ENCODE results near the gene THOC6. TPM values are rescaled to one million over a fixed set of nuclear protein-coding genes. Genes with fewer than 3 reads are reported as not detected.

Gene THOC6
- polyA plus RNA-seq, 2 of the 4 experiments (the other 2 are of a cell fraction): 32.5 to 53.2 TPM

DNA sequence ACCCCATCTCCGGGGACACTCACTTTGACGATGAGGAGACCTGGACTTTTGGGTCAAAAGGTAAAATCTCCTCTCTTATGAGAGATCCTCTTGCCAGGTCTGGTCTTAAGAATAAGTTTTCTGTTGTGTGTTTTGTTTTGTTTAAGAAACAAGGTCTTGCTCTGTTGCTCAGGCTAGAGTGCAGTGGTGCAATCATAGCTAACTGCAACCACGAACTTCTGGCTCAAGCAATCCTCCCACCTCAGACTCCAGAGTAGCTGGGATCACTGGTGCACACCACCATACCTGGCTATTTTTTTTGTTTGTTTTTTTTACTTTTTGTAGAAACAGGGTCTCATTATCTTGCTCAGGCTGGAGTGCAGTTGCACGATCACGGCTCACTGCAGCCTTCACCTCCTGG, 26.7 kb downstream of the THOC6 start:
- FAIRE-seq: no peak
- Histone ChIP-seq H3K9me3 (no peaks in the 10 kb centered on the region), H3K4me1 (peaks cover 3% of the 10 kb centered on the region; the same call in 1 of the 3 replicates), H3K27ac (no peak overlapping the region), H3K4me2 (no peak overlapping the region), H3K4me3 (no peak overlapping the region)
- ATAC-seq: no peak
- ChIA-PET CTCF (interaction anchor here (0.5 to 6.2 kb wide), 8 partner anchors 8 to 81 kb away, joined by 3 to 104 read pairs (median 4); no protein-coding TSS in a partner anchor), POLR2A (interaction anchor here (1.2 kb wide), 1 partner anchor 8 kb away, joined by 3 read pairs; no protein-coding TSS in a partner anchor)
- no peak for TF ChIP-seq FOXS1 (CRISPR knock-in tag; IDR thresholded peaks at IDR 0.05)
- TF ChIP-seq MAFK (IDR thresholded peaks at IDR 0.05; ENCODE audit: partially characterized antibody): no peak
- no peak for TF ChIP-seq SREBF2 (IDR thresholded peaks at IDR 0.05)
- TF ChIP-seq ZC3H11A (IDR thresholded peaks at IDR 0.05): no peak
- no peak for TF ChIP-seq BHLHE40 (IDR thresholded peaks at IDR 0.05; ENCODE audit: low read depth, low read length)
- TF ChIP-seq POLR2A (IDR thresholded peaks at IDR 0.05; ENCODE audit: low read length): no peak
- TF ChIP-seq FOSL2 (IDR thresholded peaks at IDR 0.05): no peak
- no peak for TF ChIP-seq FOSL2 (CRISPR knock-in tag; IDR thresholded peaks at IDR 0.05)
- TF ChIP-seq HOXA7 (CRISPR knock-in tag; IDR thresholded peaks at IDR 0.05): no peak
- no peak for TF ChIP-seq EHMT2 (IDR thresholded peaks at IDR 0.05; ENCODE audit: low read depth)
- 84% methylated on average over 5 of the region's 5 CpGs for WGBS (ENCODE audit: missing lambda C conversion rate)
- DNase-seq (ENCODE audit: low read depth in 1 of 2, low spot score in 1 of 2): no peak

DNA sequence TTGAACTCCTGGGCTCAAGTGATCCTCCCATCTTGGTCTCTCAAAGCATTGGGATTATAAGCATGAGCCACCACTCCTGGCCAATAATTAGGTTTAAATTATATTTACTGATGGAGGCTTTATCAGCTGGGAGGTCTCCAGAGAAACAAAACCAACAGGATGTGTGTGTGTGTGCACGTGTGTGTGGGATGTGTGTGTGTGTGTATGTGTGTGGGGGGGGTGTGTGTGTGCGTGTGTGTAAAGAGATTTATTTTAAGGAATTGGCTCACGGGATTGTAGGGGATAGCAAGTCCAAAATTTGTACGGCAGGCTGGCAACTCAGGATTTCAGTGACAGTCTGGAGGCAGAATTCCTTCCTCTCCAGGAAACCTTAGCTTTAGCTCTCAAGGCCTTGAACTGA, 27.2 kb downstream of the THOC6 start:
- H3K4me1 ChIP-seq: peaks cover 3% of the 10 kb centered on the region; the same call in 1 of the 3 replicates
- ChIA-PET CTCF (interaction anchor here (0.5 to 6.2 kb wide), 8 partner anchors 8 to 80 kb away, joined by 3 to 104 read pairs (median 4); no protein-coding TSS in a partner anchor), POLR2A (no interaction called here)
- H3K27ac ChIP-seq: no peak overlapping the region
- no peaks in the 10 kb centered on the region for H3K9me3 ChIP-seq
- TF ChIP-seq GATA3 (IDR thresholded peaks at IDR 0.05; ENCODE audit: borderline replicate concordance): no peak
- TF ChIP-seq CBX2 (IDR thresholded peaks at IDR 0.05; ENCODE audit: borderline replicate concordance, low read depth): no peak
- TF ChIP-seq POLR2AphosphoS2 (conservative IDR thresholded peaks at IDR 0.05; ENCODE audit: low read length): no peak
- TF ChIP-seq, protein P1, sequence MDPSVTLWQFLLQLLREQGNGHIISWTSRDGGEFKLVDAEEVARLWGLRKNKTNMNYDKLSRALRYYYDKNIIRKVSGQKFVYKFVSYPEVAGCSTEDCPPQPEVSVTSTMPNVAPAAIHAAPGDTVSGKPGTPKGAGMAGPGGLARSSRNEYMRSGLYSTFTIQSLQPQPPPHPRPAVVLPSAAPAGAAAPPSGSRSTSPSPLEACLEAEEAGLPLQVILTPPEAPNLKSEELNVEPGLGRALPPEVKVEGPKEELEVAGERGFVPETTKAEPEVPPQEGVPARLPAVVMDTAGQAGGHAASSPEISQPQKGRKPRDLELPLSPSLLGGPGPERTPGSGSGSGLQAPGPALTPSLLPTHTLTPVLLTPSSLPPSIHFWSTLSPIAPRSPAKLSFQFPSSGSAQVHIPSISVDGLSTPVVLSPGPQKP (IDR thresholded peaks at IDR 0.05; ENCODE audit: low read depth, low read length): no peak
- TF ChIP-seq, protein P2, sequence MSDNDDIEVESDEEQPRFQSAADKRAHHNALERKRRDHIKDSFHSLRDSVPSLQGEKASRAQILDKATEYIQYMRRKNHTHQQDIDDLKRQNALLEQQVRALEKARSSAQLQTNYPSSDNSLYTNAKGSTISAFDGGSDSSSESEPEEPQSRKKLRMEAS (IDR thresholded peaks at IDR 0.05): no peak
- TF ChIP-seq, protein P3, sequence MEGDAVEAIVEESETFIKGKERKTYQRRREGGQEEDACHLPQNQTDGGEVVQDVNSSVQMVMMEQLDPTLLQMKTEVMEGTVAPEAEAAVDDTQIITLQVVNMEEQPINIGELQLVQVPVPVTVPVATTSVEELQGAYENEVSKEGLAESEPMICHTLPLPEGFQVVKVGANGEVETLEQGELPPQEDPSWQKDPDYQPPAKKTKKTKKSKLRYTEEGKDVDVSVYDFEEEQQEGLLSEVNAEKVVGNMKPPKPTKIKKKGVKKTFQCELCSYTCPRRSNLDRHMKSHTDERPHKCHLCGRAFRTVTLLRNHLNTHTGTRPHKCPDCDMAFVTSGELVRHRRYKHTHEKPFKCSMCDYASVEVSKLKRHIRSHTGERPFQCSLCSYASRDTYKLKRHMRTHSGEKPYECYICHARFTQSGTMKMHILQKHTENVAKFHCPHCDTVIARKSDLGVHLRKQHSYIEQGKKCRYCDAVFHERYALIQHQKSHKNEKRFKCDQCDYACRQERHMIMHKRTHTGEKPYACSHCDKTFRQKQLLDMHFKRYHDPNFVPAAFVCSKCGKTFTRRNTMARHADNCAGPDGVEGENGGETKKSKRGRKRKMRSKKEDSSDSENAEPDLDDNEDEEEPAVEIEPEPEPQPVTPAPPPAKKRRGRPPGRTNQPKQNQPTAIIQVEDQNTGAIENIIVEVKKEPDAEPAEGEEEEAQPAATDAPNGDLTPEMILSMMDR (IDR thresholded peaks at IDR 0.05): no peak
- no peak for TF ChIP-seq ZSCAN20 (CRISPR knock-in tag; IDR thresholded peaks at IDR 0.05)
- TF ChIP-seq TP53 (CRISPR knock-in tag; IDR thresholded peaks at IDR 0.05): no peak
- no peak for TF ChIP-seq HOXB13 (CRISPR knock-in tag; IDR thresholded peaks at IDR 0.05; ENCODE audit: low read depth)
- TF ChIP-seq SREBF2 (IDR thresholded peaks at IDR 0.05): no peak
- TF ChIP-seq EP300 (IDR thresholded peaks at IDR 0.05): no peak
- TF ChIP-seq CHD4 (IDR thresholded peaks at IDR 0.05; ENCODE audit: borderline replicate concordance): no peak
- TF ChIP-seq PHF8 (IDR thresholded peaks at IDR 0.05; ENCODE audit: borderline replicate concordance, low read depth): no peak
- TF ChIP-seq HEYL (CRISPR knock-in tag; IDR thresholded peaks at IDR 0.05): no peak
- TF ChIP-seq CHD2 (IDR thresholded peaks at IDR 0.05; ENCODE audit: low read length, partially characterized antibody): no peak
- no peak for TF ChIP-seq HOXA7 (CRISPR knock-in tag; IDR thresholded peaks at IDR 0.05)
- TF ChIP-seq JUN (IDR thresholded peaks at IDR 0.05): no peak
- TF ChIP-seq BHLHE40 (IDR thresholded peaks at IDR 0.05; ENCODE audit: low read depth, low read length): no peak
- TF ChIP-seq RAD21 (conservative IDR thresholded peaks at IDR 0.05 in 1 of 2, IDR thresholded peaks at IDR 0.05 in 1 of 2): no peak
- no peak for ATAC-seq
- no peak overlapping the region for H3K4me3 ChIP-seq
- DNase-seq (ENCODE audit: low read depth in 1 of 2, low spot score in 1 of 2): no peak
- FAIRE-seq: no peak
- WGBS (ENCODE audit: missing lambda C conversion rate): 82% methylated on average over 4 of the region's 4 CpGs
- no peak overlapping the region for H3K4me2 ChIP-seq
